Epithelial cell of proximal tubule (primary cell): ENCODE results near the gene PDZD4. TPM values are rescaled to one million over a fixed set of nuclear protein-coding genes. Genes with fewer than 3 reads are reported as not detected.

Experiments
- DNase-seq: peaks from one replicate; pipeline ENCODE4 v3.0.0-alpha.2; 2011; ENCODE audit warnings: low read depth
- H3K4me3 ChIP-seq: 2 replicates; pipeline ENCODE4 v1.5.1; 2011; ENCODE audit warnings: low read depth, mild to moderate bottlenecking, low read length
- CTCF ChIP-seq: conservative IDR thresholded peaks from 2 replicates; pipeline ENCODE4 v1.5.1; 2012; ENCODE audit warnings: low read depth, mild to moderate bottlenecking, low read length
- total RNA-seq: library from RNA; depleted of rRNA; stranded (reverse); fragments of >200 nt; gene quantifications from 2 replicates; pipeline ENCODE4 v1.2.3, GENCODE V29; 2015

The PDZD4 gene
- total RNA-seq, 1 donor from 2014 or later: 0.17 TPM

DNA sequence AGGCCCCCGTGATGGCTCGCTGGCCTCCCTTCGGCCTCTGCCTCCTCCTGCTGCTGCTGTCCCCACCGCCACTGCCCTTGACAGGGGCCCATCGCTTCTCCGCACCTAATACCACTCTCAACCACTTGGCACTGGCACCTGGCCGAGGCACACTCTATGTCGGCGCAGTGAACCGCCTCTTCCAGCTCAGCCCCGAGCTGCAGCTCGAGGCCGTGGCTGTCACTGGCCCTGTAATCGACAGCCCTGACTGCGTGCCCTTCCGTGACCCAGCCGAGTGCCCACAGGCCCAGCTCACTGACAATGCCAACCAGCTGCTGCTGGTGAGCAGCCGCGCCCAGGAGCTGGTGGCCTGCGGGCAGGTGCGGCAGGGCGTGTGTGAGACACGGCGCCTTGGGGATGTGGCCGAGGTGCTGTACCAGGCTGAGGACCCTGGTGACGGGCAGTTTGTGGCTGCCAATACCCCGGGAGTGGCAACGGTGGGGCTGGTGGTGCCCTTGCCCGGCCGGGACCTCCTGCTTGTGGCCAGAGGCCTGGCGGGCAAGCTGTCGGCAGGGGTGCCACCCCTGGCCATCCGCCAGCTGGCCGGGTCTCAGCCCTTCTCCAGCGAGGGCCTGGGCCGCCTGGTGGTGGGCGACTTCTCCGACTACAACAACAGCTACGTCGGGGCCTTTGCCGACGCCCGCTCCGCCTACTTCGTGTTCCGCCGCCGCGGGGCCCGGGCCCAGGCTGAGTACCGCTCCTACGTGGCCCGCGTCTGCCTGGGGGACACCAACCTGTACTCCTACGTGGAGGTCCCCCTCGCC lies 63.3 kb downstream of the PDZD4 start:
- no peak for DNase-seq
- H3K4me3 ChIP-seq: no peak overlapping the region
- TF ChIP-seq CTCF: no peak

DNA sequence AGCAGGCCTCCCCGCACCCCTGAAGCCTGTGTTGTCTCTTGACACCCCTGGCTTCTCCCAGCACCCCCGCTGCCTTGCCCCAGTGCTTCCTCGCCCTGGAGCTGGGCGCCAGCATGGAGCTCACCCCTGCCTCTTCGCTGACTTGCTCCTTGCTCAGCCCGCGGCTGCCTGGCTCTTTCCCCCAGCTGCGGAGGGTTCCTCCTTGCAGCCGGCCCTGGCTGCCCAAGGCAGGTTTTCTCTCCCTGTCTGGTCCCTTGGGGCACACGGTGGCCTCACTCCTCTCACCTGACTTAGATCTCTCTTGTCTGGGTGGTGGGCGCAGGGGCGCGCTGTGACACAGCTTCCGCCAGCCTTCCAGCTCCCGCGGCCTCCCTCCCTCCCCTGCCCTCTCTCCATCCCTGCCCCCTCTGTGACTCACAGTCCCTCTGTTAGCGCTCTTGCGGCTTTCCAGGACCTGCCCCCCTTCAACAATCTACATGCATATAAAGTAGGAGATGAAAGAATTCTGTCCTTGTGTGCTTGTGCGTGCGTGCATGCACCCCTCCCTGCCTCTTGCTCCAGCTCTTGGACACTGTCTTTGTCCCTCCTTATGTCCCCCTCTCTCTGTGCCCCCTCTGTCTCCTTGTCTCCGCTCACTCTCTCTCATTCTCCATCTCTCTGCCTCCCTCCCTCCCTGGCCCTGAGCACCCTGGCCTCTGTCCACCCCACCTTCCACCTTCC lies 64.1 kb downstream of the PDZD4 start:
- DNase-seq: no peak
- TF ChIP-seq CTCF: no peak

DNA sequence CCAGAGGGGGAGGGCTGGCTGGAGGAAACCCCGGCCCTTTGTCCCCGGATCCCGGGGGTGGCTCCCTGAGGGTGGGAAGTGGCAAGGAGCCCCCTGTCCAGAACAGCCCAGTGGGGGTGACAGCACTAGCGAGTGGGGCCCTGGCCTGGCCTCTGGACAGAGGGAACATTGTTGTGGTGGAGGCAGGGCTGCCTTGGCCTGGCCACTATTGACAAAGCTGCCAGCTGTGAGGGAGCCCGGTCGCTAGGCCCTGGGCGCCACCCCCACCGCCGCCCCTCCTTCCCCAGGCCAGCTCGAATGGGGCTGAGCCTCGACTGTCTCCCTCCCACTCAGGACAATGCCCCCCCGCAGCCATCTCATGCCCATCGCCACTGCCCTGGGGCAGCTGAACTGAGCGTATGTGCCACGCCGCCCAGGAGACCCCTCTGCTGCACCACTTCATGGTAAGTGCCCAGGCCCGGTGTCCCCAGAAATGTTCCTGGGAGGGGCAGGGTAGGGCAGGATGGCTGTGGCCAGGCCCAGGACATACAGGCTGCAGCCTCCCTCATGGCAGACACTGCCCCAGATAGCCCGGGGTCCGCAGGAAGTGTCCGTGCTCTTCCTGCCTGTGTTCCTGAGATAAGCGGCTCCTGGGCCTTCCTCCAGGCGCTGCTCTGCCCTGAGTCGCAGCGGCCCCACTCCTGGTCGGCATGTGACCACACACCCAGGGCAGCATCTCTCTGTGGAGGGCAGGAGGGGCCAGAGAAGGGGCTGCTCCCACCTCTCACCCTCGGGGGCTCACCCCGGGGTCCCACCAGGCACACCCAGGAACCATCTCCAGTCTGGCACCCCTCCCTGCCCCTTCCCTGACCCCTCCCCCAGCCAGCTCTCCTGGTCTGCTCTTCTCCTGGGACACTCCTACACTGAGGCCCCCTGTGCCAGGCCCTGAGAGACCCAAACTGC lies 64.9 kb downstream of the PDZD4 start:
- DNase-seq: no peak
- no peak overlapping the region for H3K4me3 ChIP-seq
- no peak for TF ChIP-seq CTCF

More for the DNA sequence above, 64.1 kb downstream of the PDZD4 start:
- peak overlapping the region; percentile 12 for H3K4me3 ChIP-seq

GRCh38 chrX:153764786-153765137 lies 65.6 kb downstream of the PDZD4 start:
- peak overlapping the region; percentile 49 for H3K4me3 ChIP-seq
- DNase-seq: no peak
- TF ChIP-seq CTCF: no peak

DNA sequence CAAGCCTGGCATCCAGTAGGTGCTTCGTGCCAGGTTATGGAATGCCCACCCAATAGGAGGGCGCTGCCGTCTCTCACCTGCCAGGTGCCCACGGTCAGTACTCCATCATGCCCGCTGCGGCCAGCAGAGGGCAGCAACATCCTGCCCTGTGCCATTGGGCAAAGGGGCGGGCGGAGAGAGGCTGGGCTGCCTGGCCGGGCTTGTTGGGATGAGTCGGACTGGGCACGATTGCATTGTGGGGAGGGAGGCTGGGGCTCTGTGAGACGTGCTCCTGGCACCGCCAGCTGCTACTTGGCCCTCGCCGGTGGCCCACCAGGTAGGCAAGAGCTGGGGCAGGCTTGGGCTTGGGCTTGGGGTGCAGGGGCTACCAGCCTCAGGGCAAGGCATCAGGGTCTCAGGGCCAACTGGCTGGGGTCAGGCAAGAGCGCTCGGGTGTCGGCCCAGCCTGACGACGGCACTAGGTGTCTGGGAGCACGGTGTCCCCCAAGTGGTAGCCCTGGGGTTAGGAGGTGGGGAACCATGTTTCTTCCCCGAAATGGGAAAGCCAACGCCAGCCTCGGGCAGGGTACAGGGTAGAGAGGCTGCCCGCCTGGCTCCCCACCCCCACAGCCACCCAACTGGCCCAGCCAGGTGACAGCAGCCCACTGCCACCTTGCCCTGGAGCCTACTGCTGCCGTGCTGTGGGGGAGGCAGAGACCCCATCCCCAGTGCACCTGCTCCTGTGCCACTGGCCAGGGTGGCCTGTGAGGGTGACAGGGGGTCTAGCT lies 66.2 kb downstream of the PDZD4 start, which contains the start of gene PLXNB3:
TSS of gene PLXNB3 (plus strand) at position 261 of the 767 bp plus-strand sequence. CDS start 1,287 bp downstream, outside the sequence.
- TF ChIP-seq CTCF: peak; percentile 73
- peak within 1 kb of the TSS; percentile 49 for H3K4me3 ChIP-seq
- no peak for DNase-seq
